Mucosa of descending colon (tissue), 3 donors: ENCODE measurements around the gene MECP2. TPM values are rescaled to one million over a fixed set of nuclear protein-coding genes. Genes with fewer than 3 reads are reported as not detected.

ENCODE experiments used
- ATAC-seq: fragments of 200-7000 bp; cut with Tn5 transposase; one replicate; pipeline ENCODE4 v1.9.1; 2020; ENCODE audit warnings: mild to moderate bottlenecking, moderate library complexity
- DNase-seq, 3 donors: peaks; one replicate each; pipeline ENCODE4 v3.0.0-alpha.2; 2020
- H3K36me3 ChIP-seq: fragments of 200-600 bp; one replicate; pipeline ENCODE4 v1.8.0; 2021; ENCODE audit warnings: low read depth, mild to moderate bottlenecking
- H3K4me1 ChIP-seq: fragments of 200-600 bp; one replicate; pipeline ENCODE4 v1.8.0; 2021; ENCODE audit warnings: low read depth, mild to moderate bottlenecking
- H3K4me3 ChIP-seq: fragments of 200-600 bp; one replicate; pipeline ENCODE4 v1.8.0; 2021; ENCODE audit warnings: mild to moderate bottlenecking
- H3K9me3 ChIP-seq: fragments of 200-600 bp; one replicate; pipeline ENCODE4 v1.8.0; 2021; ENCODE audit warnings: mild to moderate bottlenecking
- intact Hi-C, 2 donors: fragments of 100-400 bp; cut with DNase I in 1 of 2; cut with micrococcal nuclease in 1 of 2; formaldehyde crosslinking; loops; one replicate each; pipeline versions ENCODE4 v1.11.0 to v1.11.1; 2022; cut with DNase I, micrococcal nuclease
- total RNA-seq, 3 donors: library from RNA; stranded (reverse); fragmentation: NEBNext Ultra II Directional in 2 of 3; extraction: Animal tissue kit (Norgen Biotek cat#: 25700) in 2 of 3; gene quantifications; one replicate each; pipeline versions ENCODE4 v1.2.1 to v1.2.4, GENCODE V29; 2021 to 2023
- TF ChIP-seq, protein P1 (sequence below): fragments of 200-600 bp; IDR thresholded peaks from one replicate; pipeline ENCODE4 v1.8.0; 2022; ENCODE audit warnings: antibody characterized with exemption, mild to moderate bottlenecking
- donor health status: DM: no; HTN: no; CAD: no; lungs with moderate emphysema.
- donor health status: DM: no; HTN: no; CAD: no.
- donor health status: DM: no; HTN: yes; CAD: no.

MECP2 gene
- total RNA-seq, 3 donors from 2014 or later, result 33.5 to 55.6 (median 35.6) TPM

DNA sequence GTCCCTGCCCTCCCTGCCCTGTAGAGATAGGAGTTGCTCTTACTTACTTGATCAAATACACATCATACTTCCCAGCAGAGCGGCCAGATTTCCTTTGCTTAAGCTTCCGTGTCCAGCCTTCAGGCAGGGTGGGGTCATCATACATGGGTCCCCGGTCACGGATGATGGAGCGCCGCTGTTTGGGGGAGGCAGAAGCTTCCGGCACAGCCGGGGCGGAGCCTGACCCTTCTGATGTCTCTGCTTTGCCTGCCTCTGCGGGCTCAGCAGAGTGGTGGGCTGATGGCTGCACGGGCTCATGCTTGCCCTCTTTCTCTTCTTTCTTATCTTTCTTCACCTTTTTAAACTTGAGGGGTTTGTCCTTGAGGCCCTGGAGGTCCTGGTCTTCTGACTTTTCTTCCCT lies 65.4 kb downstream of the MECP2 start:
- ATAC-seq (no peak), DNase-seq (no peak)
- TF ChIP-seq, protein P1, sequence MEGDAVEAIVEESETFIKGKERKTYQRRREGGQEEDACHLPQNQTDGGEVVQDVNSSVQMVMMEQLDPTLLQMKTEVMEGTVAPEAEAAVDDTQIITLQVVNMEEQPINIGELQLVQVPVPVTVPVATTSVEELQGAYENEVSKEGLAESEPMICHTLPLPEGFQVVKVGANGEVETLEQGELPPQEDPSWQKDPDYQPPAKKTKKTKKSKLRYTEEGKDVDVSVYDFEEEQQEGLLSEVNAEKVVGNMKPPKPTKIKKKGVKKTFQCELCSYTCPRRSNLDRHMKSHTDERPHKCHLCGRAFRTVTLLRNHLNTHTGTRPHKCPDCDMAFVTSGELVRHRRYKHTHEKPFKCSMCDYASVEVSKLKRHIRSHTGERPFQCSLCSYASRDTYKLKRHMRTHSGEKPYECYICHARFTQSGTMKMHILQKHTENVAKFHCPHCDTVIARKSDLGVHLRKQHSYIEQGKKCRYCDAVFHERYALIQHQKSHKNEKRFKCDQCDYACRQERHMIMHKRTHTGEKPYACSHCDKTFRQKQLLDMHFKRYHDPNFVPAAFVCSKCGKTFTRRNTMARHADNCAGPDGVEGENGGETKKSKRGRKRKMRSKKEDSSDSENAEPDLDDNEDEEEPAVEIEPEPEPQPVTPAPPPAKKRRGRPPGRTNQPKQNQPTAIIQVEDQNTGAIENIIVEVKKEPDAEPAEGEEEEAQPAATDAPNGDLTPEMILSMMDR, result no peak
- no peaks in the 10 kb centered on the region for H3K9me3 ChIP-seq
- intact Hi-C loops, result no loop called here
- H3K36me3 ChIP-seq, result no peaks in the 10 kb centered on the region
- H3K4me1 ChIP-seq, result peaks cover 3% of the 10 kb centered on the region
- no peak overlapping the region for H3K4me3 ChIP-seq

DNA sequence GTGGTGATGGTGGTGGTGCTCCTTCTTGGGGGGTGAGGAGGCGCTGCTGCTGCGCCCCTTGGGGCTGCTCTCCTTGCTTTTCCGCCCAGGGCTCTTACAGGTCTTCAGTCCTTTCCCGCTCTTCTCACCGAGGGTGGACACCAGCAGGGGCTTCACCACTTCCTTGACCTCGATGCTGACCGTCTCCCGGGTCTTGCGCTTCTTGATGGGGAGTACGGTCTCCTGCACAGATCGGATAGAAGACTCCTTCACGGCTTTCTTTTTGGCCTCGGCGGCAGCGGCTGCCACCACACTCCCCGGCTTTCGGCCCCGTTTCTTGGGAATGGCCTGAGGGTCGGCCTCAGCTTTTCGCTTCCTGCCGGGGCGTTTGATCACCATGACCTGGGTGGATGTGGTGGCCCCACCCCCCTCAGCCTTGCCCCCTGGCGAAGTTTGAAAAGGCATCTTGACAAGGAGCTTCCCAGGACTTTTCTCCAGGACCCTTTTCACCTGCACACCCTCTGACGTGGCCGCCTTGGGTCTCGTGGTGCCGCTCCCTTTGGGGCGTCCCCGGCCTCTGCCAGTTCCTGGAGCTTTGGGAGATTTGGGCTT lies 66.7 kb downstream of the MECP2 start:
- intact Hi-C loops, result no loop called here
- H3K4me3 ChIP-seq, result no peak overlapping the region
- H3K4me1 ChIP-seq, result peaks cover 3% of the 10 kb centered on the region
- H3K9me3 ChIP-seq, result no peaks in the 10 kb centered on the region
- TF ChIP-seq, protein P1, result no peak
- no peaks in the 10 kb centered on the region for H3K36me3 ChIP-seq
- ATAC-seq (no peak), DNase-seq (no peak)

DNA sequence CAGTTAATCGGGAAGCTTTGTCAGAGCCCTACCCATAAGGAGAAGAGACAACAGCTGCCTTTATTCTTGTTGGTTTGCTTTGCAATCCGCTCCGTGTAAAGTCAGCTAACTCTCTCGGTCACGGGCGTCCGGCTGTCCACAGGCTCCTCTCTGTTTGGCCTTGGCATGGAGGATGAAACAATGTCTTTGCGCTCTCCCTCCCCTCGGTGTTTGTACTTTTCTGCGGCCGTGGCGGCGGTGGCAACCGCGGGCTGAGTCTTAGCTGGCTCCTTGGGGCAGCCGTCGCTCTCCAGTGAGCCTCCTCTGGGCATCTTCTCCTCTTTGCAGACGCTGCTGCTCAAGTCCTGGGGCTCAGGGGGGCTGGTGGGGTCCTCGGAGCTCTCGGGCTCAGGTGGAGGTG lies 67.3 kb downstream of the MECP2 start:
- no peaks in the 10 kb centered on the region for H3K9me3 ChIP-seq
- H3K4me1 ChIP-seq, result peaks cover 3% of the 10 kb centered on the region
- DNase-seq, result no peak
- intact Hi-C loops, result no loop called here
- ATAC-seq, result no peak
- TF ChIP-seq, protein P1, result no peak
- H3K4me3 ChIP-seq, result no peak overlapping the region
- no peaks in the 10 kb centered on the region for H3K36me3 ChIP-seq

DNA sequence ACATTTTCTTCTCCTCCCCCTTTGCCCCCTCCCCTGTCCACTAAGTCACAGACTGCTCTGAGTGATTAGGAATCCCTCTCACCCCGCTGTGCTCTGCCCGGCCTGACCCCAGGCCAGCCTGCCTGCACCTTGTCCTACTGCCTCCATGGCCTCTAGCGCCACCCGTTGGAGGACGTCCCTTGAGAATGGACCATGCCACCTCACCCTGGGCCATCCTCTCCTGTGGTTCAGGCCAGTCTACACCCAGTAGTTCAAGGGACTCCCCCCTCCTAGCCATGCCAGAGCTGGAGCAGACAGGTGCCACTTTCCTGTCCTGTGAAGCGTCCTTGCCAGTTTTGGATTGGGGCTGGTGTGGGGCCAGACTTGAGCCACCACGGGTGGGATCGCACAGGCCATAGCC lies 68.1 kb downstream of the MECP2 start:
- peak in 2 of 3 donors; percentile 39 to 56 for DNase-seq
- intact Hi-C loops, result no loop called here
- peak; percentile 73 for ATAC-seq
- Histone ChIP-seq H3K36me3 (no peaks in the 10 kb centered on the region), H3K9me3 (no peaks in the 10 kb centered on the region), H3K4me3 (no peak overlapping the region), H3K4me1 (peaks cover 3% of the 10 kb centered on the region)
- TF ChIP-seq, protein P1, result no peak

DNA sequence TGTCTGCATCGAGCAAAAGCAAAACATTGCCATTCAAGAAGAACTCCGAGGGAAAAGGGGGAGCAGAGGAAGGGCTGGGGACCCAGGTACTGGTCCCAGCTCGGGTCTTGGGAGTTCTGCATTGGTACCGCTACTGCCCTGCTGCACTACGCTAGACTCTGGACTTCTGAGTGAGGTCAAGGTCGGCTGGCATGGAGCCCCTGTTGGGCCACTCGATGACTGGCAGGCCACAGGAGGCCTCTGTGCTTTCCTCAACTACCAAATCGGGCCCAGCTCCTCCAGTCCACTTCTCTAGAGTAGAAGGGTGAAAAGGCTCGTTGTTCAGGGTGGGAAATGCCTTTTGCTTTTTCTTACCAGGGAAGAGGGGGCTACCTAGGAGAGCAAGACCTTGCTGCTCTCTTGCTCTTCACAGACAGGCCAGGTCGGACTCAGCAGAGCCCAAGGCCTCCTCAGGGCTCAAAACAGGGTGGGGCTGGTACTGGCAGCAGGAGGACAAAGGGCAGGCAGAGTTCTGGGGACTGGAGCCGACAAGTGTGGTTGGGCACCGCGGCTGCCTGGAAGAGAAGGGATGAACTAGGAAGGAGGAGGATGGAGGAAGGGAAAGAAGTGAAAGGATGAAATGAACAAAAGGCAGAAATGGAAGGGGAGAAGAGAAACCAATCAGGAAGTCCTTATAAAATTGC lies 68.9 kb downstream of the MECP2 start:
- TF ChIP-seq, protein P1, result no peak
- intact Hi-C loops, result no loop called here
- DNase-seq, result peak in 2 of 3 donors; percentile 55 to 64
- no peaks in the 10 kb centered on the region for H3K36me3 ChIP-seq
- no peak overlapping the region for H3K4me3 ChIP-seq
- peak; percentile 90 for ATAC-seq
- peaks cover 3% of the 10 kb centered on the region for H3K4me1 ChIP-seq
- H3K9me3 ChIP-seq, result no peaks in the 10 kb centered on the region
